Measurements from ENCODE around the gene MSS51.

GRCh38 chr10:73388228-73388627, 45.1 kb downstream of the MSS51 start:
- TF ChIP-seq CTCF (IDR thresholded peaks at IDR 0.05), result no peak
- no peak for TF ChIP-seq POLR2A (IDR thresholded peaks at IDR 0.05)
- no peak for TF ChIP-seq POLR2AphosphoS5 (IDR thresholded peaks at IDR 0.05)

Measured in sigmoid colon (tissue), 4 donors.